Sigmoid colon (tissue), 4 donors: ENCODE data around the gene UBN1.

ENCODE experiments used
- POLR2AphosphoS5 ChIP-seq, 4 donors: sonication (generic); formaldehyde crosslinking; IDR thresholded peaks; one replicate each; pipeline ENCODE4 v1.6.1; 2017; ENCODE audit warnings: antibody characterized with exemption in 4 of 4
- TF ChIP-seq, protein P1 (sequence below), 4 experiments: fragments of 450-650 bp in 3 of 4; fragments of 200-600 bp in 1 of 4; IDR thresholded peaks; one replicate each; pipeline ENCODE4 v1.5.1; 2016 to 2019; ENCODE audit warnings: antibody characterized with exemption in 4 of 4, mild to moderate bottlenecking in 3 of 4, moderate library complexity in 2 of 4

DNA sequence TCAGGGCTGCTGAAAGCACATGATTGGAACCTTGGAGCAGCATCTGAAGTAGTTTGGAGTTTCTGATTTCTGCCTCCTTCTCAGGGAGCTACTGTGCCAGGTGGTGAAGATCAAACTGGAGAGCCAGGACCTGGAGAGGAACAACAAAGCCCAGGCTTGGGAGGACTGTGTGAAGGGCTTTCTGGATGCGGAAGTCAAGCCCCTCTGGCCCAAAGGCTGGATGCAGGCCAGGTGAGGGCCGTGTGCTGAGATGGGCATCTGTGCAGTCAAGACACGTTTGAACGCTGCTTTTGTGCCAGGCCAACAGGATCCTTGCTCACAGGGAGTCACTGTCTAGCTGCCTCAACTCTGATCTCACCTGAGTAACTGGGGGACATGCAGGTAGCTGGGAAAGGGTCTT lies 23.8 kb downstream of the UBN1 start:
- TF ChIP-seq, protein P1, sequence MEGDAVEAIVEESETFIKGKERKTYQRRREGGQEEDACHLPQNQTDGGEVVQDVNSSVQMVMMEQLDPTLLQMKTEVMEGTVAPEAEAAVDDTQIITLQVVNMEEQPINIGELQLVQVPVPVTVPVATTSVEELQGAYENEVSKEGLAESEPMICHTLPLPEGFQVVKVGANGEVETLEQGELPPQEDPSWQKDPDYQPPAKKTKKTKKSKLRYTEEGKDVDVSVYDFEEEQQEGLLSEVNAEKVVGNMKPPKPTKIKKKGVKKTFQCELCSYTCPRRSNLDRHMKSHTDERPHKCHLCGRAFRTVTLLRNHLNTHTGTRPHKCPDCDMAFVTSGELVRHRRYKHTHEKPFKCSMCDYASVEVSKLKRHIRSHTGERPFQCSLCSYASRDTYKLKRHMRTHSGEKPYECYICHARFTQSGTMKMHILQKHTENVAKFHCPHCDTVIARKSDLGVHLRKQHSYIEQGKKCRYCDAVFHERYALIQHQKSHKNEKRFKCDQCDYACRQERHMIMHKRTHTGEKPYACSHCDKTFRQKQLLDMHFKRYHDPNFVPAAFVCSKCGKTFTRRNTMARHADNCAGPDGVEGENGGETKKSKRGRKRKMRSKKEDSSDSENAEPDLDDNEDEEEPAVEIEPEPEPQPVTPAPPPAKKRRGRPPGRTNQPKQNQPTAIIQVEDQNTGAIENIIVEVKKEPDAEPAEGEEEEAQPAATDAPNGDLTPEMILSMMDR (IDR thresholded peaks at IDR 0.05), result no peak
- TF ChIP-seq POLR2AphosphoS5 (IDR thresholded peaks at IDR 0.05), result no peak
